PFSK-1 (cell line): ENCODE results near the gene PARVB.

Experiments
- FOXP2 ChIP-seq: optimal IDR thresholded peaks from 2 replicates; pipeline ENCODE3; 2011; ENCODE audit warnings: borderline replicate concordance, control low read depth, inconsistent platforms; ENCODE audit not compliant: insufficient read depth; ENCODE audit errors: extremely low read length, extremely low read depth
- POLR2AphosphoS5 ChIP-seq: IDR thresholded peaks from 2 replicates; pipeline ENCODE4 v1.6.1; 2012; ENCODE audit warnings: low read depth, mild to moderate bottlenecking, control low read depth, low read length, moderate library complexity
- REST ChIP-seq, 2 experiments: IDR thresholded peaks; 2 replicates each; pipeline versions ENCODE4 v1.6.1 to v1.8.0; 2011 to 2012; ENCODE audit warnings: low read depth in 2 of 2, low read length in 2 of 2, control low read depth in 1 of 2, inconsistent platforms in 1 of 2, mild to moderate bottlenecking in 1 of 2, moderate library complexity in 1 of 2; ENCODE audit not compliant: insufficient read depth in 1 of 2
- SIN3A ChIP-seq: IDR thresholded peaks from 2 replicates; pipeline ENCODE4 v1.6.1; 2012; ENCODE audit warnings: mild to moderate bottlenecking, low read length, moderate library complexity, borderline replicate concordance; ENCODE audit not compliant: insufficient read depth
- TAF1 ChIP-seq: IDR thresholded peaks from 2 replicates; pipeline ENCODE4 v1.6.1; 2012; ENCODE audit warnings: low read length, control low read depth, borderline replicate concordance; ENCODE audit not compliant: insufficient read depth

The PARVB gene

GRCh38 chr22:44181033-44181911 lies 157.2 kb downstream of the PARVB start:
- TF ChIP-seq REST (IDR thresholded peaks at IDR 0.05; ENCODE audit: insufficient read depth in 1 of 2, low read depth in 2 of 2, low read length in 2 of 2) (no peak), TAF1 (no peak), SIN3A (no peak), POLR2AphosphoS5 (no peak), FOXP2 (no peak)

GRCh38 chr22:44181912-44182587 lies 157.9 kb downstream of the PARVB start:
- TF ChIP-seq REST (IDR thresholded peaks at IDR 0.05; ENCODE audit: insufficient read depth in 1 of 2, low read depth in 2 of 2, low read length in 2 of 2) (no peak), POLR2AphosphoS5 (no peak), FOXP2 (no peak)

GRCh38 chr22:44182588-44183286 lies 158.6 kb downstream of the PARVB start:
- TF ChIP-seq POLR2AphosphoS5, result no peak
- TF ChIP-seq REST (IDR thresholded peaks at IDR 0.05; ENCODE audit: insufficient read depth in 1 of 2, low read depth in 2 of 2, low read length in 2 of 2), result no peak
- no peak for TF ChIP-seq TAF1
- no peak for TF ChIP-seq FOXP2
- TF ChIP-seq SIN3A, result no peak

GRCh38 chr22:44183287-44183588 lies 159.1 kb downstream of the PARVB start:
- no peak for TF ChIP-seq TAF1
- no peak for TF ChIP-seq POLR2AphosphoS5
- TF ChIP-seq FOXP2, result no peak
- TF ChIP-seq SIN3A, result no peak
- TF ChIP-seq REST (IDR thresholded peaks at IDR 0.05; ENCODE audit: insufficient read depth in 1 of 2, low read depth in 2 of 2, low read length in 2 of 2), result no peak
